Gastroesophageal sphincter (tissue), 4 donors: ENCODE measurements around the gene GRID2. TPM values are rescaled to one million over a fixed set of nuclear protein-coding genes. Genes with fewer than 3 reads are reported as not detected.

ENCODE experiments used
- ATAC-seq: fragments of 150-250 bp; one replicate; pipeline ENCODE4 v1.9.1; 2016; ENCODE audit warnings: mild to moderate bottlenecking, moderate library complexity
- H3K27ac ChIP-seq, 4 donors: fragments of 200-600 bp; sonication (generic) in 3 of 4; 1 replicate in 3 of 4; 2 replicates in 1 of 4; pipeline ENCODE4 v1.5.1; 2016 to 2019
- H3K27me3 ChIP-seq: fragments of 200-600 bp; sonication (generic); one replicate; pipeline ENCODE4 v1.5.1; 2019
- H3K36me3 ChIP-seq, 2 donors: fragments of 200-600 bp; sonication (generic); one replicate each; pipeline ENCODE4 v1.5.1; 2019; ENCODE audit warnings: control low read depth in 1 of 2
- H3K4me1 ChIP-seq, 3 donors: fragments of 200-600 bp; sonication (generic); 1 replicate in 2 of 3; 2 replicates in 1 of 3; pipeline ENCODE4 v1.5.1; 2016 to 2019; ENCODE audit warnings: control low read depth in 2 of 3
- H3K4me3 ChIP-seq, 2 donors: fragments of 200-600 bp; sonication (generic); one replicate each; pipeline ENCODE4 v1.5.1; 2019; ENCODE audit warnings: mild to moderate bottlenecking in 1 of 2, moderate library complexity in 1 of 2
- H3K9me3 ChIP-seq, 3 donors: fragments of 200-600 bp; sonication (generic); one replicate each; pipeline ENCODE4 v1.5.1; 2017 to 2019; ENCODE audit warnings: control low read depth in 2 of 3
- CTCF ChIP-seq, 4 experiments: fragments of 200-600 bp in 2 of 4; fragments of 450-650 bp in 2 of 4; sonication (generic) in 1 of 4; IDR thresholded peaks; one replicate each; pipeline ENCODE4 v1.5.1; 2017 to 2019; ENCODE audit warnings: antibody characterized with exemption in 4 of 4, mild to moderate bottlenecking in 2 of 4, moderate library complexity in 2 of 4
- EP300 ChIP-seq: sonication (generic); formaldehyde crosslinking; IDR thresholded peaks from one replicate; pipeline ENCODE4 v1.6.1; 2017; ENCODE audit warnings: antibody characterized with exemption, mild to moderate bottlenecking
- POLR2A ChIP-seq, 2 donors: fragments of 450-650 bp; IDR thresholded peaks; one replicate each; pipeline ENCODE4 v1.6.1; 2017; ENCODE audit warnings: antibody characterized with exemption in 2 of 2, mild to moderate bottlenecking in 2 of 2, moderate library complexity in 1 of 2
- POLR2AphosphoS5 ChIP-seq: sonication (generic); formaldehyde crosslinking; IDR thresholded peaks from one replicate; pipeline ENCODE4 v1.6.1; 2017; ENCODE audit warnings: antibody characterized with exemption
- WGBS, 2 donors: methylation state at CpG; one replicate each; pipeline ENCODE4 v1.1.5; 2018; ENCODE audit warnings: low coverage in 1 of 2; 5-methylcytosine and 5-hydroxymethylcytosine counted together
- total RNA-seq, 4 donors: library from RNA; depleted of rRNA; stranded (reverse); fragments of >200 nt; gene quantifications; one replicate each; pipeline ENCODE4 v1.1.0, GENCODE V29; 2016

GRID2 gene
- total RNA-seq, 4 donors from 2014 or later, result 0.81 TPM; not detected in 3

- TF ChIP-seq POLR2AphosphoS5, result no peak
- TF ChIP-seq EP300, result no peak
- TF ChIP-seq POLR2A (IDR thresholded peaks at IDR 0.05), result no peak
- no peak for TF ChIP-seq CTCF (IDR thresholded peaks at IDR 0.05)
- 77 to 85% methylated on average over 2 of the region's 2 CpGs for WGBS, 2 donors
- Histone ChIP-seq H3K9me3 (no peaks in the 10 kb centered on the region), H3K36me3 (no peaks in the 10 kb centered on the region), H3K27me3 (no peaks in the 10 kb centered on the region), H3K4me1 (no peaks in the 10 kb centered on the region), H3K27ac (no peak overlapping the region), H3K4me3 (no peak overlapping the region)
- no peak for ATAC-seq
These were observed 431.4 kb downstream of the GRID2 start for GRCh38 chr4:92735025-92735665.

- H3K4me3 ChIP-seq, result no peak overlapping the region
- no peaks in the 10 kb centered on the region for H3K4me1 ChIP-seq
- ATAC-seq, result no peak
- H3K27ac ChIP-seq, result no peak overlapping the region
- H3K36me3 ChIP-seq, result no peaks in the 10 kb centered on the region
- TF ChIP-seq EP300 (no peak), CTCF (IDR thresholded peaks at IDR 0.05) (no peak), POLR2A (IDR thresholded peaks at IDR 0.05) (no peak), POLR2AphosphoS5 (no peak)
- H3K9me3 ChIP-seq, result no peaks in the 10 kb centered on the region
- no peaks in the 10 kb centered on the region for H3K27me3 ChIP-seq
These were observed 456.7 kb downstream of the GRID2 start for GRCh38 chr4:92760433-92760832.

GRCh38 chr4:92776080-92776479, 472.3 kb downstream of the GRID2 start:
- ATAC-seq, result no peak
- no peak overlapping the region for H3K27ac ChIP-seq
- H3K27me3 ChIP-seq, result no peaks in the 10 kb centered on the region
- no peaks in the 10 kb centered on the region for H3K36me3 ChIP-seq
- no peaks in the 10 kb centered on the region for H3K4me1 ChIP-seq
- TF ChIP-seq POLR2A (IDR thresholded peaks at IDR 0.05) (no peak), CTCF (IDR thresholded peaks at IDR 0.05) (no peak), POLR2AphosphoS5 (no peak), EP300 (no peak)
- WGBS, 2 donors, result 76 to 85% methylated on average over 3 of the region's 3 CpGs
- H3K4me3 ChIP-seq, result no peak overlapping the region
- H3K9me3 ChIP-seq, result no peaks in the 10 kb centered on the region

GRCh38 chr4:92789741-92790140, 486.0 kb downstream of the GRID2 start:
- 60 to 67% methylated on average over 3 of the region's 3 CpGs for WGBS, 2 donors
- ATAC-seq, result no peak
- no peaks in the 10 kb centered on the region for H3K36me3 ChIP-seq

More at GRCh38 chr4:92789741-92790140, 486.0 kb downstream of the GRID2 start:
- no peaks in the 10 kb centered on the region for H3K27me3 ChIP-seq
- H3K9me3 ChIP-seq, result no peaks in the 10 kb centered on the region
- no peak overlapping the region for H3K27ac ChIP-seq
- H3K4me1 ChIP-seq, result no peaks in the 10 kb centered on the region
- TF ChIP-seq CTCF (IDR thresholded peaks at IDR 0.05), result no peak
- TF ChIP-seq EP300, result no peak
- TF ChIP-seq POLR2AphosphoS5, result no peak
- TF ChIP-seq POLR2A (IDR thresholded peaks at IDR 0.05), result no peak
- H3K4me3 ChIP-seq, result no peak overlapping the region
